ENCODE data around the gene COX4I1.

GRCh38 chr16:85833219-85833920, 33.9 kb downstream of the COX4I1 start:
- TF ChIP-seq ARNT (IDR thresholded peaks at IDR 0.05) (no peak), PKNOX1 (IDR thresholded peaks at IDR 0.05) (no peak), SP1 (IDR thresholded peaks at IDR 0.05) (no peak), FOXA1 (IDR thresholded peaks at IDR 0.05) (no peak), SUZ12 (IDR thresholded peaks at IDR 0.05) (no peak), ELF4 (IDR thresholded peaks at IDR 0.05) (no peak)

Measured in HEK293T (cell line).